Testis (tissue), 3 donors: ENCODE measurements around the gene NRN1. TPM values are rescaled to one million over a fixed set of nuclear protein-coding genes. Genes with fewer than 3 reads are reported as not detected.

Experiments
- DNase-seq: peaks from one replicate; pipeline ENCODE4 v3.0.0-alpha.2; 2019
- H3K27ac ChIP-seq, 2 donors: fragments of 200-600 bp; sonication (generic); one replicate each; pipeline ENCODE4 v1.5.1; 2019
- H3K27me3 ChIP-seq: fragments of 200-600 bp; sonication (generic); one replicate; pipeline ENCODE4 v1.5.1; 2019
- H3K36me3 ChIP-seq: fragments of 200-600 bp; sonication (generic); one replicate; pipeline ENCODE4 v1.5.1; 2017; ENCODE audit warnings: low read depth; ENCODE audit errors: missing control alignments
- H3K4me1 ChIP-seq: fragments of 200-600 bp; sonication (generic); one replicate; pipeline ENCODE4 v1.5.1; 2019
- H3K4me3 ChIP-seq, 2 donors: fragments of 200-600 bp; sonication (generic); one replicate each; pipeline ENCODE4 v1.5.1; 2017 to 2019
- H3K9me3 ChIP-seq: fragments of 200-600 bp; sonication (generic); one replicate; pipeline ENCODE4 v1.5.1; 2017
- CTCF ChIP-seq, 3 experiments: fragments of 450-650 bp in 2 of 3; fragments of 200-600 bp in 1 of 3; sonication (generic) in 1 of 3; IDR thresholded peaks; one replicate each; pipeline ENCODE4 v1.5.1; 2016 to 2019; ENCODE audit warnings: antibody characterized with exemption in 3 of 3, mild to moderate bottlenecking in 2 of 3, moderate library complexity in 1 of 3
- POLR2A ChIP-seq: fragments of 450-650 bp; IDR thresholded peaks from one replicate; pipeline ENCODE4 v1.6.1; 2017; ENCODE audit warnings: antibody characterized with exemption, mild to moderate bottlenecking, moderate library complexity
- WGBS, 2 donors: methylation state at CpG; one replicate each; pipeline ENCODE4 v1.1.5; 2018; 5-methylcytosine and 5-hydroxymethylcytosine counted together
- intact Hi-C: fragments of 100-400 bp; cut with DNase I; formaldehyde crosslinking; loops from one replicate; pipeline ENCODE4 v1.15.1; 2023; ENCODE audit warnings: low total_unique reads
- polyA plus RNA-seq: library from polyadenylated mRNA; stranded (reverse); fragments of 350-450 nt; fragmentation: Illumina TruSeq; extraction: RNeasy Lipid Tissue Mini Kit (QIAGEN cat#74804); gene quantifications from one replicate; pipeline ENCODE4 v1.2.3, GENCODE V29; 2014; ENCODE audit warnings: low read depth, low replicate concordance; ENCODE audit not compliant: insufficient read depth
- total RNA-seq, 2 donors: library from RNA; depleted of rRNA; stranded (reverse); fragments of >200 nt; gene quantifications; one replicate each; pipeline ENCODE4 v1.2.3, GENCODE V29; 2016

NRN1 gene
- total and polyA plus RNA-seq, 3 donors from 2014 or later = 0.31 to 5.7 (median 1.3) TPM

- WGBS, 2 donors = 87 to 96% methylated on average over 2 of the region's 2 CpGs
- no peaks in the 10 kb centered on the region for H3K9me3 ChIP-seq
- H3K27ac ChIP-seq = no peak overlapping the region
- H3K4me3 ChIP-seq = no peak overlapping the region
- DNase-seq = no peak
- H3K4me1 ChIP-seq = no peaks in the 10 kb centered on the region
- H3K27me3 ChIP-seq = no peaks in the 10 kb centered on the region
- TF ChIP-seq CTCF (IDR thresholded peaks at IDR 0.05) = no peak
- no peak for TF ChIP-seq POLR2A
- no peaks in the 10 kb centered on the region for H3K36me3 ChIP-seq
- intact Hi-C loops = no loop called here
Observed at GRCh38 chr6:5962794-5963193, 43.9 kb downstream of the NRN1 start.

- TF ChIP-seq CTCF (IDR thresholded peaks at IDR 0.05) = no peak
- no peak for TF ChIP-seq POLR2A
- H3K36me3 ChIP-seq = no peaks in the 10 kb centered on the region
- intact Hi-C loops = no loop called here
- H3K27ac ChIP-seq = no peak overlapping the region
- no peak overlapping the region for H3K4me3 ChIP-seq
- 81 to 89% methylated on average over 2 of the region's 2 CpGs for WGBS, 2 donors
- no peaks in the 10 kb centered on the region for H3K9me3 ChIP-seq
- DNase-seq = no peak
- H3K27me3 ChIP-seq = no peaks in the 10 kb centered on the region
- no peaks in the 10 kb centered on the region for H3K4me1 ChIP-seq
Observed at GRCh38 chr6:5961836-5962235, 44.9 kb downstream of the NRN1 start.

GRCh38 chr6:5960456-5960855, 46.3 kb downstream of the NRN1 start:
- Histone ChIP-seq H3K4me1 (no peaks in the 10 kb centered on the region), H3K36me3 (no peaks in the 10 kb centered on the region), H3K27ac (no peak overlapping the region), H3K27me3 (no peaks in the 10 kb centered on the region), H3K9me3 (no peaks in the 10 kb centered on the region), H3K4me3 (no peak overlapping the region)
- intact Hi-C loops = no loop called here
- no peak for DNase-seq
- 91 to 93% methylated on average over 3 to 5 of the region's 5 CpGs for WGBS, 2 donors
- TF ChIP-seq POLR2A (no peak), CTCF (IDR thresholded peaks at IDR 0.05) (no peak)

GRCh38 chr6:5958921-5959320, 47.8 kb downstream of the NRN1 start:
- no peak for DNase-seq
- WGBS, 2 donors = 66 to 78% methylated on average over 2 of the region's 2 CpGs

More at GRCh38 chr6:5958921-5959320, 47.8 kb downstream of the NRN1 start:
- H3K27me3 ChIP-seq = no peaks in the 10 kb centered on the region
- H3K9me3 ChIP-seq = no peaks in the 10 kb centered on the region
- no peaks in the 10 kb centered on the region for H3K4me1 ChIP-seq
- no peak overlapping the region for H3K4me3 ChIP-seq
- H3K27ac ChIP-seq = no peak overlapping the region
- H3K36me3 ChIP-seq = no peaks in the 10 kb centered on the region
- intact Hi-C loops = no loop called here
- TF ChIP-seq CTCF (IDR thresholded peaks at IDR 0.05) (no peak), POLR2A (no peak)
